Endothelial cell of umbilical vein (primary cell): ENCODE data around the gene SBF1.

ENCODE experiments used
- EZH2 ChIP-seq: IDR thresholded peaks from 2 replicates; pipeline ENCODE4 v1.6.1; 2012; ENCODE audit warnings: borderline replicate concordance, low read depth, mild to moderate bottlenecking, moderate library complexity, low read length, inconsistent platforms; ENCODE audit not compliant: severe bottlenecking
- POLR2A ChIP-seq: IDR thresholded peaks from 2 replicates; pipeline ENCODE4 v1.6.1; 2012; ENCODE audit warnings: low read depth, mild to moderate bottlenecking, control low read depth, low read length
- TF ChIP-seq, protein P1 (sequence below), 2 donors: IDR thresholded peaks; 1 replicate in 1 of 2; 2 replicates in 1 of 2; pipeline ENCODE4 v1.5.1; 2011; ENCODE audit warnings: low read length in 2 of 2, mild to moderate bottlenecking in 2 of 2, moderate library complexity in 2 of 2, control low read depth in 1 of 2, inconsistent platforms in 1 of 2, low read depth in 1 of 2; ENCODE audit not compliant: insufficient read depth in 1 of 2; ENCODE audit errors: extremely low read depth in 1 of 2

- TF ChIP-seq, protein P1, sequence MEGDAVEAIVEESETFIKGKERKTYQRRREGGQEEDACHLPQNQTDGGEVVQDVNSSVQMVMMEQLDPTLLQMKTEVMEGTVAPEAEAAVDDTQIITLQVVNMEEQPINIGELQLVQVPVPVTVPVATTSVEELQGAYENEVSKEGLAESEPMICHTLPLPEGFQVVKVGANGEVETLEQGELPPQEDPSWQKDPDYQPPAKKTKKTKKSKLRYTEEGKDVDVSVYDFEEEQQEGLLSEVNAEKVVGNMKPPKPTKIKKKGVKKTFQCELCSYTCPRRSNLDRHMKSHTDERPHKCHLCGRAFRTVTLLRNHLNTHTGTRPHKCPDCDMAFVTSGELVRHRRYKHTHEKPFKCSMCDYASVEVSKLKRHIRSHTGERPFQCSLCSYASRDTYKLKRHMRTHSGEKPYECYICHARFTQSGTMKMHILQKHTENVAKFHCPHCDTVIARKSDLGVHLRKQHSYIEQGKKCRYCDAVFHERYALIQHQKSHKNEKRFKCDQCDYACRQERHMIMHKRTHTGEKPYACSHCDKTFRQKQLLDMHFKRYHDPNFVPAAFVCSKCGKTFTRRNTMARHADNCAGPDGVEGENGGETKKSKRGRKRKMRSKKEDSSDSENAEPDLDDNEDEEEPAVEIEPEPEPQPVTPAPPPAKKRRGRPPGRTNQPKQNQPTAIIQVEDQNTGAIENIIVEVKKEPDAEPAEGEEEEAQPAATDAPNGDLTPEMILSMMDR (IDR thresholded peaks at IDR 0.05; ENCODE audit: extremely low read depth in 1 of 2, insufficient read depth in 1 of 2, low read depth in 1 of 2, low read length in 2 of 2), result no peak
- TF ChIP-seq POLR2A, result no peak
- TF ChIP-seq EZH2, result no peak
These were observed 10.6 kb upstream of the SBF1 start for GRCh38 chr22:50485221-50486131.
